Testis (tissue), 2 donors: ENCODE data around the gene SLC30A4.

Experiments used
- CTCF ChIP-seq, 3 experiments: fragments of 450-650 bp in 2 of 3; fragments of 200-600 bp in 1 of 3; sonication (generic) in 1 of 3; IDR thresholded peaks; one replicate each; pipeline ENCODE4 v1.5.1; 2016 to 2019; ENCODE audit warnings: antibody characterized with exemption in 3 of 3, mild to moderate bottlenecking in 2 of 3, moderate library complexity in 1 of 3
- POLR2A ChIP-seq: fragments of 450-650 bp; IDR thresholded peaks from one replicate; pipeline ENCODE4 v1.6.1; 2017; ENCODE audit warnings: antibody characterized with exemption, mild to moderate bottlenecking, moderate library complexity

- no peak for TF ChIP-seq CTCF (IDR thresholded peaks at IDR 0.05)
- TF ChIP-seq POLR2A: no peak
Measured at GRCh38 chr15:45536934-45537333, 14.4 kb upstream of the SLC30A4 start.
